GM18951 (cell line): ENCODE results near the gene PARP3.

Source experiments
- POLR2A ChIP-seq: IDR thresholded peaks from 4 replicates; pipeline ENCODE4 v1.6.1; 2011; ENCODE audit warnings: mild to moderate bottlenecking; ENCODE audit not compliant: insufficient read length, insufficient read depth; ENCODE audit errors: extremely low read depth
- in situ Hi-C: fragments of 300-500 bp; cut with MboI; formaldehyde crosslinking; loops from one replicate; pipeline ENCODE4 v1.12.0; 2022; ENCODE audit warnings: low sequenced_read_pairs, mixed read lengths, inconsistent platforms; ENCODE audit not compliant: unreplicated experiment

Gene PARP3

GRCh38 chr3:51970606-51971300 is 28.6 kb downstream of the PARP3 start:
- in situ Hi-C loops = no loop called here
- no peak for TF ChIP-seq POLR2A

GRCh38 chr3:51971350-51971749 is 29.2 kb downstream of the PARP3 start:
- no peak for TF ChIP-seq POLR2A
- in situ Hi-C loops = no loop called here

GRCh38 chr3:51974277-51974962 is 32.3 kb downstream of the PARP3 start:
- in situ Hi-C loops = no loop called here
- no peak for TF ChIP-seq POLR2A

- in situ Hi-C loops = no loop called here
- TF ChIP-seq POLR2A = peak; percentile 93
These were observed 33.0 kb downstream of the PARP3 start, which contains the start of gene ABHD14A for GRCh38 chr3:51974963-51975851. TSS of gene ABHD14A (plus strand) at chr3:51975064. CDS start at chr3:51975136, 72 bp downstream.

GRCh38 chr3:51975852-51976549 is 33.8 kb downstream of the PARP3 start:
- no peak for TF ChIP-seq POLR2A
- in situ Hi-C loops = no loop called here

GRCh38 chr3:51977446-51978142 is 35.4 kb downstream of the PARP3 start:
- in situ Hi-C loops = no loop called here
- TF ChIP-seq POLR2A = no peak

GRCh38 chr3:51978143-51978502 is 36.0 kb downstream of the PARP3 start:
- in situ Hi-C loops = no loop called here
- TF ChIP-seq POLR2A = no peak

- no peak for TF ChIP-seq POLR2A
- in situ Hi-C loops = no loop called here
These were observed 38.1 kb downstream of the PARP3 start for GRCh38 chr3:51980253-51980652.

- no peak for TF ChIP-seq POLR2A
- in situ Hi-C loops = no loop called here
These were observed 40.2 kb downstream of the PARP3 start for GRCh38 chr3:51982352-51982837.

GRCh38 chr3:51982838-51983577 is 40.8 kb downstream of the PARP3 start, which contains the start of gene ACY1:
TSS of gene ACY1 (plus strand) at chr3:51983535. CDS start at chr3:51984065, 530 bp downstream.
- TF ChIP-seq POLR2A = peak; percentile 81
- in situ Hi-C loops = no loop called here

GRCh38 chr3:51983578-51984268 is 41.6 kb downstream of the PARP3 start:
- in situ Hi-C loops = no loop called here
- no peak for TF ChIP-seq POLR2A
